GM12875 (cell line): ENCODE results near the gene SMARCC1.

Experiments used
- H3K4me3 ChIP-seq: one replicate; pipeline ENCODE4 v1.5.1; 2011; ENCODE audit warnings: low read depth, low read length, control low read depth
- CTCF ChIP-seq: IDR thresholded peaks from 2 replicates; pipeline ENCODE4 v1.5.1; 2011; ENCODE audit warnings: low read depth, mild to moderate bottlenecking, control low read depth, inconsistent platforms, low read length, moderate library complexity, borderline replicate concordance; ENCODE audit not compliant: insufficient read depth

The SMARCC1 gene

GRCh38 chr3:47586746-47587145 lies 194.9 kb downstream of the SMARCC1 start:
- H3K4me3 ChIP-seq, result no peak overlapping the region
- TF ChIP-seq CTCF, result no peak

- H3K4me3 ChIP-seq, result no peak overlapping the region
- no peak for TF ChIP-seq CTCF
These were observed 198.2 kb downstream of the SMARCC1 start for GRCh38 chr3:47583320-47584075.

GRCh38 chr3:47581835-47582234 lies 199.9 kb downstream of the SMARCC1 start:
- no peak for TF ChIP-seq CTCF
- H3K4me3 ChIP-seq, result no peak overlapping the region

- TF ChIP-seq CTCF, result no peak
- no peak overlapping the region for H3K4me3 ChIP-seq
These were observed 200.3 kb downstream of the SMARCC1 start for GRCh38 chr3:47581422-47581821.

- TF ChIP-seq CTCF, result no peak
- no peak overlapping the region for H3K4me3 ChIP-seq
These were observed 201.2 kb downstream of the SMARCC1 start for GRCh38 chr3:47580481-47580880.

GRCh38 chr3:47579875-47580274 lies 201.8 kb downstream of the SMARCC1 start:
- TF ChIP-seq CTCF, result no peak
- no peak overlapping the region for H3K4me3 ChIP-seq
